PC-9 (cell line): ENCODE data around the gene EPHA3. TPM values are rescaled to one million over a fixed set of nuclear protein-coding genes. Genes with fewer than 3 reads are reported as not detected.

Experiments
- BruUV-seq: library from RNA; stranded (reverse); fragments of 400-500 nt; replicated peaks from 2 replicates; lab custom pipeline; 2021; lab: Mats Ljungman, UMichigan
- CTCF ChIA-PET: fragments of 300-600 bp; sonication (Branson Sonifier 250); formaldehyde crosslinking; loops from one replicate; lab custom pipeline; 2022; ENCODE audit warnings: antibody characterized with exemption; lab: Charles Lee
- POLR2A ChIA-PET: fragments of 300-600 bp; sonication (Branson Sonifier 250); formaldehyde crosslinking; loops from one replicate; lab custom pipeline; 2022; ENCODE audit warnings: antibody characterized with exemption; ENCODE audit not compliant: unreplicated experiment; lab: Charles Lee
- DNase-seq, 2 experiments: peaks; one replicate each; pipeline versions ENCODE4 v3.0.0 to v3.0.0-alpha.2; 2015 to 2022; ENCODE audit warnings: mixed read lengths in 1 of 2
- H2AFZ ChIP-seq: fragments of 200-600 bp; sonication (generic); 2 replicates; pipeline ENCODE4 v1.8.1; 2017; ENCODE audit warnings: antibody characterized with exemption
- H3F3A ChIP-seq: fragments of 200-600 bp; sonication (generic); 2 replicates; pipeline ENCODE4 v1.8.1; 2017; ENCODE audit warnings: antibody characterized with exemption, mild to moderate bottlenecking, low read depth; ENCODE audit not compliant: insufficient read depth
- H3K27ac ChIP-seq: fragments of 200-600 bp; sonication (generic); 2 replicates; pipeline ENCODE4 v1.6.1; 2016; ENCODE audit warnings: mixed run types
- H3K27me3 ChIP-seq: fragments of 200-600 bp; sonication (generic); 2 replicates; pipeline ENCODE4 v1.6.1; 2016; ENCODE audit warnings: low read depth, mixed run types; ENCODE audit not compliant: insufficient read depth
- H3K36me3 ChIP-seq: fragments of 200-600 bp; sonication (generic); 2 replicates; pipeline ENCODE4 v1.6.1; 2016; ENCODE audit warnings: low read depth, mixed run types
- H3K4me1 ChIP-seq: fragments of 200-600 bp; sonication (generic); replicated peaks from 2 replicates; pipeline ENCODE4 v1.6.1; 2016; ENCODE audit warnings: mixed run types; ENCODE audit not compliant: insufficient read depth
- H3K4me2 ChIP-seq: fragments of 200-600 bp; sonication (generic); 2 replicates; pipeline ENCODE4 v1.6.1; 2017; ENCODE audit warnings: mixed run types
- H3K4me3 ChIP-seq: fragments of 200-600 bp; sonication (generic); 2 replicates; pipeline ENCODE4 v1.6.1; 2016; ENCODE audit warnings: mixed run types
- H3K79me2 ChIP-seq: fragments of 200-600 bp; sonication (generic); 2 replicates; pipeline ENCODE4 v1.6.1; 2017; ENCODE audit warnings: low read depth, mixed run types
- H3K9me2 ChIP-seq: fragments of 200-600 bp; sonication (generic); 2 replicates; pipeline ENCODE4 v1.8.1; 2017; ENCODE audit warnings: mild to moderate bottlenecking; ENCODE audit not compliant: insufficient read depth
- H3K9me3 ChIP-seq: fragments of 200-600 bp; sonication (generic); 2 replicates; pipeline ENCODE4 v1.8.1; 2016; ENCODE audit warnings: low read depth; ENCODE audit not compliant: insufficient read depth
- H4K20me1 ChIP-seq: fragments of 200-600 bp; sonication (generic); 2 replicates; pipeline ENCODE4 v1.8.1; 2017; ENCODE audit not compliant: insufficient read depth
- CTCF ChIP-seq: fragments of 200-600 bp; sonication (generic); conservative IDR thresholded peaks from 2 replicates; pipeline ENCODE4 v1.6.1; 2017; ENCODE audit warnings: mixed run types, antibody characterized with exemption, mild to moderate bottlenecking, moderate library complexity
- EZH2 ChIP-seq: fragments of 200-600 bp; sonication (generic); IDR thresholded peaks from 2 replicates; pipeline ENCODE4 v1.8.0; 2017; ENCODE audit warnings: antibody characterized with exemption, low read depth
- intact Hi-C: fragments of 100-400 bp; cut with micrococcal nuclease; formaldehyde crosslinking; loops from one replicate; pipeline ENCODE4 v1.10.0; 2022; ENCODE audit not compliant: unreplicated experiment
- total RNA-seq: library from RNA; stranded (reverse); gene quantifications from 2 replicates; pipeline ENCODE4 v1.2.3, GENCODE V29; 2021

EPHA3 gene
- total RNA-seq, 1 experiment from 2014 or later = not detected

- Histone ChIP-seq H3K9me3 (no peaks in the 10 kb centered on the region), H3K27me3 (no peaks in the 10 kb centered on the region), H2AFZ (no peak overlapping the region), H3K27ac (no peak overlapping the region), H3K4me3 (no peak overlapping the region), H3K4me2 (no peak overlapping the region), H3K79me2 (no peaks in the 10 kb centered on the region), H3K4me1 (no peaks in the 10 kb centered on the region), H3K36me3 (no peaks in the 10 kb centered on the region), H3F3A (no peaks in the 10 kb centered on the region), H3K9me2 (peaks cover 7% of the 10 kb centered on the region; the same call in 1 of the 2 replicates), H4K20me1 (no peaks in the 10 kb centered on the region)
- TF ChIP-seq EZH2 (no peak), CTCF (no peak)
- ChIA-PET POLR2A (no interaction called here), CTCF (no interaction called here)
- BruUV-seq = no TSS peak
- intact Hi-C loops = no loop called here
- no peak for DNase-seq
These were observed 294.6 kb downstream of the EPHA3 start for GRCh38 chr3:89402051-89402450.

GRCh38 chr3:89405176-89405575 is 297.8 kb downstream of the EPHA3 start:
- BruUV-seq = no TSS peak
- Histone ChIP-seq H4K20me1 (no peaks in the 10 kb centered on the region), H3K4me2 (no peak overlapping the region), H3K79me2 (no peaks in the 10 kb centered on the region), H3K4me3 (no peak overlapping the region), H3K27me3 (no peaks in the 10 kb centered on the region), H3K4me1 (no peaks in the 10 kb centered on the region), H3K9me2 (peaks cover 8% of the 10 kb centered on the region; the same call in 1 of the 2 replicates), H2AFZ (no peak overlapping the region), H3K9me3 (no peaks in the 10 kb centered on the region), H3F3A (no peaks in the 10 kb centered on the region), H3K27ac (no peak overlapping the region), H3K36me3 (no peaks in the 10 kb centered on the region)
- TF ChIP-seq CTCF (no peak), EZH2 (no peak)
- POLR2A ChIA-PET = no interaction called here
- intact Hi-C loops = no loop called here
- CTCF ChIA-PET = no interaction called here
- no peak for DNase-seq

DNA sequence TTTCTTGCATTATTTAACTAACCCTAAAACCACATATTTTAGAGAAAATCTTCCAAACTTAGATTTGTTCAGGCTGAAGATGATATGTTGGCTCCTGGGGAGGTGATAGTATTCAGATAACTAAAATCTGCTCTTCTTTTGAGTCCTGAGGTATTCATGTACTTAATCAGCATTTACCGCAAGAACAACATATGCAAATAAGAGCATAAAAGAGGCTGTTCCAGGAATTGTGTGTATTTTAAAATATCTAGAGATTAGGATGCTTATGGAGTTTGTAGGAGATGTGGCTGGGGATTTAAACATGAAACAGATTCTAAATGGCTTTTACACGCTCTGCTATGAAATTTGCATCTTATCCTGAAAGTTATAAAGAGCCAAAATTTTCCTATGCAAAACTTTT is 298.2 kb downstream of the EPHA3 start:
- no peak overlapping the region for H3K4me3 ChIP-seq
- POLR2A ChIA-PET = no interaction called here
- H3K9me2 ChIP-seq = peaks cover 8% of the 10 kb centered on the region; the same call in 1 of the 2 replicates
- H2AFZ ChIP-seq = no peak overlapping the region
- no peak for DNase-seq
- H3K4me2 ChIP-seq = no peak overlapping the region
- H3K9me3 ChIP-seq = no peaks in the 10 kb centered on the region
- intact Hi-C loops = no loop called here
- CTCF ChIA-PET = no interaction called here
- H3K27ac ChIP-seq = no peak overlapping the region
- no TSS peak for BruUV-seq
- H3K27me3 ChIP-seq = no peaks in the 10 kb centered on the region
- TF ChIP-seq EZH2 = no peak
- no peak for TF ChIP-seq CTCF
- H3K36me3 ChIP-seq = no peaks in the 10 kb centered on the region
- H3K79me2 ChIP-seq = no peaks in the 10 kb centered on the region
- H3F3A ChIP-seq = no peaks in the 10 kb centered on the region
- no peaks in the 10 kb centered on the region for H3K4me1 ChIP-seq
- no peaks in the 10 kb centered on the region for H4K20me1 ChIP-seq
